Spleen (tissue), 11 donors: ENCODE results near the gene ST6GALNAC4. TPM values are rescaled to one million over a fixed set of nuclear protein-coding genes. Genes with fewer than 3 reads are reported as not detected.

Source experiments
- DNase-seq: peaks from one replicate; pipeline ENCODE4 v3.0.0-alpha.2; 2020
- H3K27ac ChIP-seq, 8 donors: fragments of 200-600 bp; sonication (generic) in 7 of 8; 1 replicate in 4 of 8; 2 replicates in 4 of 8; pipeline versions ENCODE4 v1.5.0 to v1.8.0; 2016 to 2021; ENCODE audit warnings: inconsistent platforms in 4 of 8, mild to moderate bottlenecking in 4 of 8, moderate library complexity in 1 of 8
- H3K27me3 ChIP-seq, 7 donors: fragments of 200-600 bp; sonication (generic) in 6 of 7; replicated peaks in 1 of 7; 1 replicate in 4 of 7; 2 replicates in 3 of 7; pipeline versions ENCODE4 v1.5.0 to v1.8.0; 2016 to 2021; ENCODE audit warnings: inconsistent platforms in 3 of 7, mild to moderate bottlenecking in 1 of 7
- H3K36me3 ChIP-seq, 6 donors: fragments of 200-600 bp; sonication (generic) in 5 of 6; 1 replicate in 4 of 6; 2 replicates in 2 of 6; pipeline versions ENCODE4 v1.5.0 to v1.8.0; 2016 to 2021; ENCODE audit warnings: inconsistent platforms in 2 of 6
- H3K4me1 ChIP-seq, 6 donors: fragments of 200-600 bp; sonication (generic) in 5 of 6; 1 replicate in 3 of 6; 2 replicates in 3 of 6; pipeline versions ENCODE4 v1.5.0 to v1.8.0; 2016 to 2021; ENCODE audit warnings: inconsistent platforms in 3 of 6
- H3K4me3 ChIP-seq, 8 donors: fragments of 200-600 bp; sonication (generic) in 7 of 8; 1 replicate in 4 of 8; 2 replicates in 4 of 8; pipeline versions ENCODE4 v1.5.0 to v1.8.0; 2016 to 2021; ENCODE audit warnings: inconsistent platforms in 4 of 8, mild to moderate bottlenecking in 4 of 8, moderate library complexity in 2 of 8
- H3K9me3 ChIP-seq, 8 donors: fragments of 200-600 bp; sonication (generic) in 7 of 8; 1 replicate in 4 of 8; 2 replicates in 4 of 8; pipeline versions ENCODE4 v1.5.0 to v1.8.0; 2016 to 2021; ENCODE audit warnings: inconsistent platforms in 4 of 8
- CTCF ChIP-seq, 11 experiments: fragments of 200-600 bp in 7 of 11; fragments of 450-650 bp in 4 of 11; sonication (generic) in 4 of 11; IDR thresholded peaks in 8 of 11; conservative IDR thresholded peaks in 3 of 11; 1 replicate in 7 of 11; 2 replicates in 4 of 11; pipeline versions ENCODE4 v1.4.0 to v1.8.0; 2016 to 2021; ENCODE audit warnings: antibody characterized with exemption in 11 of 11, inconsistent platforms in 4 of 11, mild to moderate bottlenecking in 1 of 11
- POLR2A ChIP-seq, 3 donors: fragments of 450-650 bp; IDR thresholded peaks; one replicate each; pipeline ENCODE4 v1.5.1; 2017; ENCODE audit warnings: antibody characterized with exemption in 3 of 3, mild to moderate bottlenecking in 1 of 3
- POLR2AphosphoS5 ChIP-seq, 3 donors: sonication (generic); formaldehyde crosslinking; IDR thresholded peaks; one replicate each; pipeline ENCODE4 v1.5.1; 2017; ENCODE audit warnings: antibody characterized with exemption in 3 of 3
- WGBS, 5 donors: extraction: QIAGEN DNeasy Blood & Tissue Kit in 3 of 5; methylation state at CpG; one replicate each; pipeline versions ENCODE4 v1.1.5 to v1.1.7; 2013 to 2018; 5-methylcytosine and 5-hydroxymethylcytosine counted together
- intact Hi-C: fragments of 100-400 bp; cut with DNase I; formaldehyde crosslinking; loops from one replicate; pipeline ENCODE4 v1.15.0; 2023; ENCODE audit warnings: low total_unique reads
- polyA plus RNA-seq, 3 donors: library from polyadenylated mRNA; stranded (reverse); fragments of 200-250 nt; gene quantifications; one replicate each; pipeline ENCODE4 v1.2.1, GENCODE V29; 2013
- total RNA-seq, 7 donors: library from RNA; depleted of rRNA in 3 of 7; stranded (reverse); fragments of >200 nt in 3 of 7; fragmentation: NEBNext Ultra II Directional in 4 of 7; extraction: Animal tissue kit (Norgen Biotek cat#: 25700) in 4 of 7; gene quantifications; one replicate each; pipeline versions ENCODE4 v1.1.0 to v1.2.1, GENCODE V29; 2016 to 2021
- donor health status: healthy with polysubstance abuse.
- donor health status: DM: no; HTN: no; CAD: no; lungs with moderate emphysema.
- donor health status: DM: no; HTN: no; CAD: no.
- donor health status: Bipolar disorder and iron deficiency.
- donor health status: healthy.
- donor health status: DM: no; HTN: no; CAD: no.
- donor health status: DM: yes; HTN: yes; CAD: no.

Gene ST6GALNAC4
- total and polyA plus RNA-seq, 10 donors = 16.0 to 92.8 (median 59.3) TPM

DNA sequence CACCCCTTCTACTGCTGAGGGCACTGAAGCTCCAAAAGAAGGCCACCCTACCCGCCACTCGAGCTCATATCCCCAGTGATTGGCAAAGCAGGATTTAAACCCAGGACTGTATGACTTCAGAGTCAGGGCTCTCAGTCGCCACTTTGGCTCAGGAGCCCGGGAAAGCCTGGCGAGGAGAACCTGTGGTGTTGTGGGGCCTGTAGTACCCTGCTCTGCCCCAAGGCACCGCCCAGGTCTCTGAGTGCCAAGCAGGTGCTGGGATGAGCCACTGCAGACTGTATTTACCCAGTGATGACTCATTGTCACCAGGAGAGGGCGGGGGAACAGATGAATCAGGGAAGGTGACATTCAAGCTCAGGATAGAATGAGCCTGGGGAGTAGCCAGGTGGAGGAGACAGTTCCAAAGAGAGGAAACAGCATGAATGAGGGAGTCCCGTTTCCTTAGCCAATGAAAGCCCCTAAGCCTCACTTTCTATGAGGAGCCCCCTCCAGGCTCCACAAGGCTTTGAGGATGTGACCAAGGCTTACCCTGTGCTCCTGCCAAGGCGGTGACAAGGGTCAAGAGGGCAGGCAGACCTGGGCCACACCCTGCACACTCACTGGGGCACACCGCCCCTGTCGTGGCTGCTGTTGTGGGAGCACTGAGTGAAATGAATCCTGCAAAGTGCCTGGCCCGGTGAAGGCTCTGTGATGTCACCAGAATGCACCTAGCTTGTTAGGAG lies 38.6 kb upstream of the ST6GALNAC4 start:
- Histone ChIP-seq H3K36me3 (peaks cover 0 to 30% (median 0%) of the 10 kb centered on the region in 6 donors), H3K4me3 (no peak overlapping the region), H3K9me3 (no peaks in the 10 kb centered on the region), H3K27me3 (no peaks in the 10 kb centered on the region), H3K27ac (peak overlapping the region in 5 of 8 donors; percentile 21 to 51 (median 38)), H3K4me1 (peaks cover 21 to 100% (median 65%) of the 10 kb centered on the region in 6 donors)
- TF ChIP-seq CTCF (IDR thresholded peaks at IDR 0.05 in 8 of 11, conservative IDR thresholded peaks at IDR 0.05 in 3 of 11) (peak in 9 of 11 experiments; percentile 32 to 65 (median 57)), POLR2AphosphoS5 (IDR thresholded peaks at IDR 0.05) (peak in 1 of 3 donors; percentile 5), POLR2A (IDR thresholded peaks at IDR 0.05) (no peak)
- intact Hi-C loops = no loop called here
- no peak for DNase-seq
- 60 to 65% (median 62%) methylated on average over 10 to 12 of the region's 12 CpGs for WGBS, 5 donors

- Histone ChIP-seq H3K27me3 (no peaks in the 10 kb centered on the region), H3K4me3 (no peak overlapping the region), H3K9me3 (no peaks in the 10 kb centered on the region), H3K4me1 (peaks cover 19 to 100% (median 62%) of the 10 kb centered on the region in 6 donors), H3K36me3 (peaks cover 0 to 36% (median 0%) of the 10 kb centered on the region in 6 donors), H3K27ac (peak overlapping the region in 5 of 8 donors; percentile 21 to 51 (median 38))
- intact Hi-C loops = no loop called here
- TF ChIP-seq POLR2A (IDR thresholded peaks at IDR 0.05) (no peak), CTCF (IDR thresholded peaks at IDR 0.05 in 8 of 11, conservative IDR thresholded peaks at IDR 0.05 in 3 of 11) (no peak), POLR2AphosphoS5 (IDR thresholded peaks at IDR 0.05) (no peak)
- no peak for DNase-seq
- WGBS, 5 donors = 57 to 81% (median 72%) methylated on average over 3 to 13 of the region's 13 CpGs
Measured at GRCh38 chr9:127954831-127955293, 38.0 kb upstream of the ST6GALNAC4 start.

DNA sequence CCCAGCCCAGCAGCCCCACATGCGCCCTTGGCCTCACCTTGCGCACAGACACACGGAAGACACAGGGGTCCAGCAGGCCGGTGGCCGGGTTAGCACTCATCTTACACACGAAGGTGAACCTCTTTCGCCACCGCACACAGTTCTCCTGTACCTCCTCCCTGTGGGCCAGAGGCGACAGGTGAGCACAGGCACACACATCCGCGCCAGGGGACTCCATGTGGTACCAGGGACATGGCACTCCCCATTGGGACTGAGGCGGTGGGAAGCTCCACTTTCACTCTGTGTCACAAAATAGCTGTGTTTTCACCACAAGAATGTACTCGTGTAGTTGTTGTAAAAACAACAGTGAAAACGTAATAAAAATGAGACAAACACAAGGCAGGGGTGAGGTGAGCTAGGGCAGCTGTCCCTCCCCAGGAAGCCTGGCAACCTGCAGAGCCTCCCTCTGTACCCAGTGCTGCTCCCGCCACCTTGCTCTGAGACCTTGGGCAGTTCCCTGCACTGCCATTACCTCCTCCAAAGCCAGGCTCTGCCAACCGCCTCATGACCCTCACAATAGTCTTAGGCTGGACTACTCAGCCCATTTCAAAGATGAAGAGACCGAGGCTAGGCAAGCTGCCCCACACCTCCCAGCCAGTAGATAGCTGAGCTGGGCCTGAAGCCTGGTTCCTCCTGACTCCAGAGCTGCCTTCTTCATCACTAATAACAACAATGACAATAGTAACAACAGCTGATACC lies 37.1 kb upstream of the ST6GALNAC4 start:
- no peaks in the 10 kb centered on the region for H3K27me3 ChIP-seq
- H3K4me3 ChIP-seq = no peak overlapping the region
- H3K9me3 ChIP-seq = no peaks in the 10 kb centered on the region
- H3K27ac ChIP-seq = peak overlapping the region in 3 of 8 donors; percentile 3 to 49 (median 21)
- intact Hi-C loops = no loop called here
- DNase-seq = no peak
- TF ChIP-seq POLR2AphosphoS5 (IDR thresholded peaks at IDR 0.05) (no peak), POLR2A (IDR thresholded peaks at IDR 0.05) (no peak), CTCF (IDR thresholded peaks at IDR 0.05 in 8 of 11, conservative IDR thresholded peaks at IDR 0.05 in 3 of 11) (no peak)
- 86 to 90% (median 89%) methylated on average over 17 of the region's 17 CpGs for WGBS, 5 donors
- H3K4me1 ChIP-seq = peaks cover 19 to 99% (median 57%) of the 10 kb centered on the region in 6 donors
- H3K36me3 ChIP-seq = peaks cover 0 to 42% (median 0%) of the 10 kb centered on the region in 6 donors

- no peak for TF ChIP-seq POLR2AphosphoS5 (IDR thresholded peaks at IDR 0.05)
- TF ChIP-seq POLR2A (IDR thresholded peaks at IDR 0.05) = no peak
- no peak for TF ChIP-seq CTCF (IDR thresholded peaks at IDR 0.05 in 8 of 11, conservative IDR thresholded peaks at IDR 0.05 in 3 of 11)
- no peaks in the 10 kb centered on the region for H3K9me3 ChIP-seq
- H3K27me3 ChIP-seq = no peaks in the 10 kb centered on the region
- 77 to 90% (median 86%) methylated on average over 1 of the region's 1 CpG for WGBS, 5 donors
- H3K4me1 ChIP-seq = peaks cover 19 to 99% (median 54%) of the 10 kb centered on the region in 6 donors
- intact Hi-C loops = no loop called here
- no peak overlapping the region for H3K4me3 ChIP-seq
- H3K36me3 ChIP-seq = peaks cover 0 to 50% (median 3%) of the 10 kb centered on the region in 6 donors
- no peak for DNase-seq
- H3K27ac ChIP-seq = peak overlapping the region in 1 of 8 donors; percentile 49
Measured at GRCh38 chr9:127953154-127953553, 36.3 kb upstream of the ST6GALNAC4 start.
